ENCODE measurements around the gene SPEM3.

Gene SPEM3

DNA sequence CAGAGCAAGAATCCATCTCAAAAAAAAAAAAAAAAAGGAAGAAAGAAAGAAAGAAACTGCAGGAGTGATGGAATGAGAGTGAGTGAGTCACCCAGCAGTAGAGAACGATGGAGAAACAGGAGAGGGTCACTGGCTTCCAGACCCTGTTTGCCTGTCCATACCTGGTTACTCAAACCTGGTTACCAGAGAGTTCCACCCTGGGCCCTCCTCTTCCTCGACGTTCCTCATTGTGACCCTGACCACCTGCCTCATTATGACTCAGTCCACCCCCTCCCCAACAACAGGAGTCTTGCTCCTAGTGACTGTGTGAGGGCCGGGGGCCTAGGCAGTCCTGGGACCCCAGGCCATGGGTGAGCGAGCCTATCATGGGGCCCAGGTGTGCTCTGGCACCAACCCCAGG is at the start of gene SPEM3:
SPEM3 (plus strand) TSS at position 301 of the 400 bp plus-strand sequence; CDS start at position 347, 46 bp downstream.
- H3K27ac ChIP-seq = no peak within 1 kb of the TSS
- H3K4me3 ChIP-seq = no peak within 1 kb of the TSS

DNA sequence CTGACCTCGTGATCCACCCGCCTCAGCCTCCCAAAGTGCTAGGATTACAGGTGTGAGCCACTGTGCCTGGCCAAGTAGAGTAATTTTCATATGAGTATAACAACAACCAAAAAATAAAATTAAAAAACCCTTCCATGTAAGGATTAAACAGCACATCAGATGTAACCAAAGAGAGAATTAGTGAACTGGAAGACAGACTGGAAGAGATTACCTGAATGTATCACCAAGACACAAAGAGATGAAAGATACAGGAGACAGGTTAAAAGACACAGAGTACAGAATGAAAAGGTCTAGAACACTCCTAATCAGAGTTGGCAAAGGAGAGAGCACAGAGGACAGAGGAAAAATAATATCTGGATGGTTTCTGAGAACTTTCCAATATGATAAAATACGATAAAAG is 49.5 kb upstream of the SPEM3 start:
- Histone ChIP-seq H3K27ac (no peak overlapping the region), H3K4me3 (no peak overlapping the region)

DNA sequence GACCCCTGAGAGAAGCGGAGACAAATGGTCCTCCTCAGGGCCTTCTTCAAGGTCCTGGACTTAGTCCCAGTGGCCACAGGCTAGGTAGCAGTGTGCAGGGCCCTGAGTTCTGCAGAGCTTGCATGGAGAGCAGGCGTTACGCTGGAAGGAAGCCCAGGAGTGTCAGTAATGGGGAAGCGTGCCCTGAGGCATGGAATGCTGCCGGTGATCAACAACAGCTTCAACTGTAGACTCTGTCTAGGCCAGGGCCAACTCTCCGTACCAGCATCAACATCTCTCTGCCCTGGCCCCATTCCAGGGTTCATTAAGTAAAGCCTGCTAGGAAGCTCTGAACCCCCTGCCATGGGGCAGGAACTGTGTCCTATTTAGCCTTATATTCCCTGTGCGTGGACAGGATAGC is 48.3 kb upstream of the SPEM3 start:
- Histone ChIP-seq H3K27ac (peak overlapping the region in 16 of 21 experiments; percentile 6 to 85 (median 76)), H3K4me3 (peak overlapping the region; percentile 36 to 55 (median 41))

DNA sequence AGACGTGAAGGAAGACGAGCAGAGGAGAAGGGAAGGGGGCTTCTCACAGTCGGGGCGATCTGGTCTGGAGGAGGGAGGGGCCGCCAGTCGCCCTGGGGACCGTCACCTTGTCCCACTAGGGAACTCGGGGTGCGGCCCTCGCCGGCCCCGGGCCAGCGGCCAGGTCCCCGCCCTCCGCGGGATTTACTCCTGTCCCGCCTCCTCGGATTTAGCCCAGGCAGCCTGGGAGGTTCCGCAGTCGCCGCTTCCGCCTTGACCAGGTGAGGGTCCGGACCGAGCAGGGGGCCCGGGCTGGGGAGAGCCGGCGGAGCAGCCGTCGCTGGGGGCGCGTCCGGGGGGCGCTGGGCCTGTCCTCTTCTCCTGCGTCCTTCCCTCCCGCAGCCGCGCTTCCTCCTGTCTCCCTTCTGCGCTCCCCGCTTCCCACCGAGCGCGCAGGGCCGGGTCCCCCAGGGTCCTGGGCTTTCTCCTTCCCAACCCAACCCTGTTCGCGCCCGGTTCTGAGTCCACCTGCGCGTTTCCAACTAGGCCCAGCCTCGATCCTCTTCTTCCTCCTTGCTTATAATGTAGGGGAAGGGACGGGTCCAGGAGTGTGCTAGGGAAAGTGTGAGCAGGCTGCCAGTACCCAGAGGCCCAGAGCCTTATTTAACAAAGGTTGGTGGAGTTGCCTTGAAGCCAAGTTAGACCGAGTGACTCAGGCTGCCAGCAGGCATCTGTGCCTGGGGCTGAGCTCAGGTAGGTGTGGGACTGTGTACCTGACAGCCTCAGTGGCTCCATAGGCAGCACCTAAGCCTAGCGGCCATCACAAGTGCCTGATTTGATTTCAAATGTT is 47.6 kb upstream of the SPEM3 start, which contains the start of gene TNK1:
TNK1 (plus strand) TSS at position 235 of the 829 bp plus-strand sequence. CDS start 1,838 bp downstream, outside the sequence.
- Histone ChIP-seq H3K4me3 (peak within 1 kb of the TSS; percentile 36 to 55 (median 41)), H3K27ac (peak within 1 kb of the TSS in 20 of 21 experiments; percentile 5 to 85 (median 72))

GRCh38 chr17:7382901-7383300 is 45.8 kb upstream of the SPEM3 start:
- Histone ChIP-seq H3K27ac (peak overlapping the region in 1 of 21 experiments; percentile 54), H3K4me3 (no peak overlapping the region)

DNA sequence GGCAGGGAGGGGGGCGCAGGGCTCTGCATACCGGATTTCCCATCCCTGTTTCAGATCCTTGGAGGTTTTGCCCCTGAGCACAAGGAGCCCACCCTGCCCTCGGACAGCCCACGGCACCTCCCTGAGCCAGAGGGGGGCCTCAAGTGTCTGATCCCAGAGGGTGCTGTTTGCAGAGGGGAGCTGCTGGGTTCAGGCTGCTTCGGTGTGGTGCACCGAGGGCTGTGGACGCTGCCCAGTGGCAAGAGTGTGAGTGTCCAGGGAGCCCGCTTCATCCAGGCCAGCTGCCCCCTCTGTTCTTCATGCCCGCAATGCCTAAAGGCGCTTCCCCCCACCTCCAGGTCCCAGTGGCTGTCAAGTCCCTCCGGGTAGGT is 45.3 kb upstream of the SPEM3 start:
- peak overlapping the region in 2 of 7 experiments; percentile 27 to 36 for H3K4me3 ChIP-seq
- H3K27ac ChIP-seq = peak overlapping the region in 4 of 21 experiments; percentile 28 to 60 (median 46)

- H3K4me3 ChIP-seq = peak overlapping the region; percentile 7 to 36 (median 27)
- peak overlapping the region in 11 of 21 experiments; percentile 1 to 76 (median 49) for H3K27ac ChIP-seq
Measured at GRCh38 chr17:7383742-7384488, 44.7 kb upstream of the SPEM3 start.

DNA sequence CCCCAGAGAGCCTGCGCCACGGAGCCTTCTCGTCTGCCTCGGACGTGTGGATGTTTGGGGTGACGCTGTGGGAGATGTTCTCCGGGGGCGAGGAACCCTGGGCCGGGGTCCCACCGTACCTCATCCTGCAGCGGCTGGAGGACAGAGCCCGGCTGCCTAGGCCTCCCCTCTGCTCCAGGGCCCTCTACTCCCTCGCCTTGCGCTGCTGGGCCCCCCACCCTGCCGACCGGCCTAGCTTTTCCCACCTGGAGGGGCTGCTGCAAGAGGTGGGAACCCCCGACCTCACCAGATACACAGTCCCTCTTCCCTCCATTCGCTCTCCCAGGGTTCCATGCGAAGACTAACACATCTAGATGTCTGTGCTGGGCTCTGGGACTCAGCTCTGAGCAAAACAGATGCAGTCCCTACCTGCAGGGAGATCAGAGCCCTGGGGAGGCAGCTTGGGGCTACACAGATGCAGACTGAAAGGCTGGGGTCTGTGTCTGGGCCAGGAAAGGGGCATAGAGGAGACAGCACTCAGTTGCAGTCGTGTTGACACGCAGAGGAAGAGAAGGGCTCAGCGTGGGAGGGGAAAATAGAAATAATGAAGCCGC is 44.1 kb upstream of the SPEM3 start:
- H3K27ac ChIP-seq = peak overlapping the region in 9 of 21 experiments; percentile 1 to 76 (median 49)

GRCh38 chr17:7388856-7389255 is 39.8 kb upstream of the SPEM3 start:
- Histone ChIP-seq H3K4me3 (no peak overlapping the region), H3K27ac (no peak overlapping the region)

More for the DNA sequence above, 44.1 kb upstream of the SPEM3 start:
- H3K4me3 ChIP-seq = peak overlapping the region; percentile 7 to 36 (median 27)

GRCh38 chr17:7389924-7390910 is 38.4 kb upstream of the SPEM3 start:
- no peak overlapping the region for H3K4me3 ChIP-seq
- no peak overlapping the region for H3K27ac ChIP-seq

- no peak overlapping the region for H3K4me3 ChIP-seq
- H3K27ac ChIP-seq = peak overlapping the region in 1 of 21 experiments; percentile 5
Measured at GRCh38 chr17:7391307-7391706, 37.4 kb upstream of the SPEM3 start.

DNA sequence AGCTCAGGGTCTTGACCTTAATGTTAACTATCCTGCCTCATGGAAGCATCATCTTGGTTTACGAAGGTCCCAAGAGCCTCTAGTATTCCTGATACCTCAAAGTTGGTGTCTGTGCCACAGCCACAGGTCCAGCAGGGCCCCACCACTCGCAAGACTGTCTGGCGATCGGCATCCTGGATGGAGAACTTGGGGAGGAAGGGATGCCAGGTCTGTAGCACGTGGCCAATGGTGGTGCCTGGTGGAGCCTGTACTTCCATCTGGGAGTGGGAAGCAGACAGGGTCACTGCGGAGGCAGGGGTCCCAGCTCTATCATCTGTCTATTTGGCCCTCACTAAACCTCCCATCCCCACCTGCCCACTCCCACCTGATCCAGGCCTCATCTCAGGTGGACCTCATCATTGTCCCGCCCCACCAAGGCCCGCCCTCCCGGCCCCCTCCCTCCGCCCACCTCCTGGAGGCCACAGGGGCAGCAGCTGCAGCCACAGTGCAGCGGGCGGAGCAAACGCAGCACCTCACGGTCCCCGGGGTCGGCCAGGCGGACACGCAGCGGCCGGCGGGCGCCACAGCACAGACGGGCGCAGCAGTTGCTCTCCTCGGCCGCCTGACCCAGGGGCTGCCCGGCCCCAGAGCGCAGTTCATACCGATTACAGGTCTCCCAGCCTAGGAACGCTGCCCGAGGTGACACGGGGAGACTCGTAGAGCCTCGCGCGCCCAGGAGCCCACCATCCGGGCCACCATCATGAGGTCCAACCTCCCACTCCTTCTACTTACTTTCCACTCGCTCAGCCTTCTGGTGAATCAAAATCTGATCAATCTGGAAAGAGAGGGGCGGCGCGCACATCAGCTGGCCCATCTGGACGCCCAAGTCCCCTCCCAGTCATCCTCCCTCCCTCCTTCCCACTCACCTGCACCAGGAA is 35.7 kb upstream of the SPEM3 start:
- Histone ChIP-seq H3K27ac (peak overlapping the region in 19 of 21 experiments; percentile 76 to 97 (median 90)), H3K4me3 (peak overlapping the region; percentile 59 to 90 (median 65))

DNA sequence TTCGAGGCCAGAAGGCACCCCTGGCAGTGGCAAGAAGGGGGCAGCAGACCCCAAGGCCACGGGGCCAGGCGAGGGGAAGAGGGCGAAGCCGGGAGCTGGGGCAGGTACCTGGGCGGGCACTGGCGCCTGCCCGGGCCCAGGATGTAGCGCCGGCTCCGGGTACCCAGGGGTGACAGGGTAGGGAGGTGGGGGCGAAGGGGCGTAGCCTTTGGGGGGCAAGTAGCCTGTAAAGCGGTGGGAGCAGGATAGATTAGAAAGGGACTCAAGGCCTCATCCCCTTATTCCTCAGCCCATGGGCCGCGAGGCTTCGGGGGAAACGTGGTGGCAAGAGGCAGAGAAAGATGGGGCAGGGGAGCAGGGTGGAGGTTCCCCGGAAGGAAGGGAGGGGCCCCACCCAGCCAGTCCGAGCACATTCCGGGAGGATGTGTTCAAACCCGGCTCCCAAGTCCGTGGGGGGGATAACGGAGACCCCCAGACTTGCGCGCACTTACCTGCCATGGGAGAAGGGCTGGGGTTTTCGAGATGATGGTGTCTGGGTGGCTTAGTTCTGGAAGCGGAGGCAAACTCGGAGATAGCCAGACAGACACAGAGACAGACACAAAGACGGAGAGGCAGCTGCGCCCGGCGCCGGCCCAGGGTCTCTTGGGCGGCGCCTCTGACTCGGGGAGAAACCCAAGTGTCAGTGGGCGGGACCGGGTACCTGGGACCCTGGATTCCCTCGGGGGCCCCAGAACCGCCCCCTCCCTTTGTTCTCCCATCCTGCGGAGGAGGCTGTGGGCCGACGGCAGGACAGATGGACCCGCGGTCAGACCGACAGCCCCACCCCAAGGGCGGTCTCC is 34.8 kb upstream of the SPEM3 start:
- H3K27ac ChIP-seq = peak overlapping the region; percentile 76 to 97 (median 90)
- H3K4me3 ChIP-seq = peak overlapping the region; percentile 59 to 90 (median 65)

DNA sequence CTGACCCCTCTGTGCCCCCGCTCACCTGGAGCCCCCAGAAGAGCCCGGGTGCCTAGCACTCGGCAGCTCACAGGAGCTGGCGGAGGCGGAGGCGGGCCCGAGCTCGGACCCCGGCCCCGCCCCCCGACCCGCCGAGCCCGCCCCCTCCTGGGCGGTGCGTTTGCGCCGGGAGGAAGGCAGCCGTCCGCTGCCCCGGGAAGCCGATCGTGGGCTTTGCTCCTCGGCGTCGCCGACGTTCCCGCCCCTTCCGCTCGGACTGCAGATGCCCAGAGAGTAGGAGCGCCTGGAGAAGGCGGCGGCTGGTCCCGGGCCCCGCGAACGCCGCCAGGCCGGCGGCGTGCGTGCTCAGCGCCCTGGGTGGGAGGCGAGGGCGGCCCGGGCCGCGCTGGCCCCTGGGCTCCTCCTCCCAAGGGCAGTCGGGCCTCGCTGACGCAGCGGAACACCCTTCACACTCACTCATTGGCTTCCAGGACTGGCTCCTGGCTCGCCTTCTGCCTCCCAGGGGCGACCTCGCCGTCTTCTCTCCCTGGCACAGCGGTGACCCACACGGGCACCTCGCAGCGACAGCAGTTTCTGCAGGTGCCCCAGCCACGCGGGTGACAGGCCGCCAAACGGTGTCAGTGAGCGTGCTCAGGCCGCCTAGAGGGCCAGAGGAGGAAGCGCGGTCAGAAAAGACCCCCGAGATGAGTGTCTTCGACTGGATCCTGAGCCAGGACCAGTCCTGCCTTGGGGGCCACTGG is 34.0 kb upstream of the SPEM3 start, which contains the start of gene PLSCR3:
PLSCR3 (minus strand) TSS at position 74 of the 740 bp plus-strand sequence. CDS start 415 bp downstream, outside the sequence.
- H3K4me3 ChIP-seq = peak within 1 kb of the TSS; percentile 59 to 90 (median 65)

DNA sequence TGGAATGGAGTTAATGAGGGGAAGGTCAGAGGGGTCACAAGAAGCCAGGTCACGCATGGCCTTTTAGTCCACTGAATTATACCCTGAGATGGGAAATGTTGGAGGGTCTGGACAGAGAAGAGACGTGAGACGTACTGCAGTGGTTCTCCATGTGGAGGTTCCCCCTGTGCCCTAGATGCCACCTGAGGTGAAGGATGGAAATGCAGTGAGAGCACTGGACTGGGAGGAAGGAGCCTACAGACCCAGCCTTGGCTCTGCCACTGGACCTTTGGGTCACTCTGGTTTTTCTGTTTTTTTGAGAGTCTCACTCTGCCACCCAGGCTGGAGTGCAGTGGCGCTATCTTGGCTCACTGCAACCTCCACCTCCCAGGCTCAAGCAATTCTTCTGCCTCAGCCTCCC is 32.5 kb upstream of the SPEM3 start:
- H3K4me3 ChIP-seq = no peak overlapping the region
- no peak overlapping the region for H3K27ac ChIP-seq

More for the DNA sequence above, 34.0 kb upstream of the SPEM3 start, which contains the start of gene PLSCR3:
- peak within 1 kb of the TSS; percentile 76 to 97 (median 90) for H3K27ac ChIP-seq

GRCh38 chr17:7398612-7399011 is 30.0 kb upstream of the SPEM3 start:
- Histone ChIP-seq H3K27ac (no peak overlapping the region), H3K4me3 (no peak overlapping the region)
